A673 (cell line): Measurements from ENCODE around the gene TGIF2. TPM values are rescaled to one million over a fixed set of nuclear protein-coding genes. Genes with fewer than 3 reads are reported as not detected.

ENCODE experiments used
- BruUV-seq: library from RNA; stranded (reverse); fragments of 400-500 nt; replicated peaks from 2 replicates; lab custom pipeline; 2021; lab: Mats Ljungman, UMichigan
- CTCF ChIA-PET: fragments of 300-600 bp; sonication (Branson Sonifier 250); formaldehyde crosslinking; loops from one replicate; lab custom pipeline; 2022; ENCODE audit warnings: antibody characterized with exemption; lab: Charles Lee
- POLR2A ChIA-PET: fragments of 300-600 bp; sonication (Branson Sonifier 250); formaldehyde crosslinking; loops from one replicate; lab custom pipeline; 2022; ENCODE audit warnings: antibody characterized with exemption; ENCODE audit not compliant: low non-redundant PET; lab: Charles Lee
- DNase-seq: peaks from one replicate; pipeline ENCODE4 v3.0.0-alpha.2; 2015; ENCODE audit warnings: low spot score
- H3K27ac ChIP-seq: fragments of 200-600 bp; sonication (generic); 2 replicates; pipeline ENCODE4 v1.5.1; 2016; ENCODE audit warnings: mixed run types, low read depth, mild to moderate bottlenecking, mixed read lengths, antibody characterized with exemption, low read length; ENCODE audit not compliant: poor library complexity, severe bottlenecking
- H3K27me3 ChIP-seq: fragments of 200-600 bp; sonication (generic); replicated peaks from 2 replicates; pipeline ENCODE4 v1.6.1; 2017; ENCODE audit warnings: mixed run types, low read depth, mild to moderate bottlenecking, mixed read lengths, antibody characterized with exemption, low read length; ENCODE audit not compliant: insufficient read depth, poor library complexity
- H3K36me3 ChIP-seq: fragments of 200-600 bp; sonication (generic); 2 replicates; pipeline ENCODE4 v1.6.1; 2016; ENCODE audit warnings: mixed run types, mild to moderate bottlenecking, mixed read lengths, antibody characterized with exemption, low read length; ENCODE audit not compliant: insufficient read depth, poor library complexity, severe bottlenecking
- H3K4me1 ChIP-seq: fragments of 200-600 bp; sonication (generic); 2 replicates; pipeline ENCODE4 v1.6.1; 2017; ENCODE audit warnings: mixed run types, mild to moderate bottlenecking, mixed read lengths, antibody characterized with exemption, low read length; ENCODE audit not compliant: insufficient read depth, poor library complexity, severe bottlenecking
- H3K4me3 ChIP-seq: fragments of 200-600 bp; sonication (generic); 2 replicates; pipeline ENCODE4 v1.5.1; 2016; ENCODE audit warnings: low read depth, mixed run types, mild to moderate bottlenecking, mixed read lengths, low read length; ENCODE audit not compliant: poor library complexity, severe bottlenecking
- H3K9me3 ChIP-seq: fragments of 200-600 bp; sonication (generic); 2 replicates; pipeline ENCODE4 v1.6.1; 2016; ENCODE audit warnings: mixed run types, low read depth, mild to moderate bottlenecking, mixed read lengths, antibody characterized with exemption, low read length; ENCODE audit not compliant: poor library complexity, severe bottlenecking
- CTCF ChIP-seq: fragments of 300-800, 200-600 bp; sonication (generic); conservative IDR thresholded peaks from 2 replicates; pipeline ENCODE4 v1.5.1; 2017; ENCODE audit warnings: low read depth, mild to moderate bottlenecking, antibody characterized with exemption, low read length, moderate library complexity, mixed read lengths
- EZH2 ChIP-seq: fragments of 200-600 bp; sonication (generic); IDR thresholded peaks from 2 replicates; pipeline ENCODE4 v1.6.1; 2017; ENCODE audit warnings: borderline replicate concordance, low read depth, mild to moderate bottlenecking, mixed read lengths, antibody characterized with exemption, low read length; ENCODE audit not compliant: poor library complexity, severe bottlenecking
- intact Hi-C: fragments of 100-400 bp; cut with micrococcal nuclease; formaldehyde crosslinking; loops from one replicate; pipeline ENCODE4 v1.10.0; 2022; ENCODE audit not compliant: unreplicated experiment
- total RNA-seq: library from RNA; stranded (reverse); gene quantifications from 2 replicates; pipeline ENCODE4 v1.2.3, GENCODE V29; 2021

Gene TGIF2
- total RNA-seq, 1 experiment from 2014 or later, result 59.0 TPM

DNA sequence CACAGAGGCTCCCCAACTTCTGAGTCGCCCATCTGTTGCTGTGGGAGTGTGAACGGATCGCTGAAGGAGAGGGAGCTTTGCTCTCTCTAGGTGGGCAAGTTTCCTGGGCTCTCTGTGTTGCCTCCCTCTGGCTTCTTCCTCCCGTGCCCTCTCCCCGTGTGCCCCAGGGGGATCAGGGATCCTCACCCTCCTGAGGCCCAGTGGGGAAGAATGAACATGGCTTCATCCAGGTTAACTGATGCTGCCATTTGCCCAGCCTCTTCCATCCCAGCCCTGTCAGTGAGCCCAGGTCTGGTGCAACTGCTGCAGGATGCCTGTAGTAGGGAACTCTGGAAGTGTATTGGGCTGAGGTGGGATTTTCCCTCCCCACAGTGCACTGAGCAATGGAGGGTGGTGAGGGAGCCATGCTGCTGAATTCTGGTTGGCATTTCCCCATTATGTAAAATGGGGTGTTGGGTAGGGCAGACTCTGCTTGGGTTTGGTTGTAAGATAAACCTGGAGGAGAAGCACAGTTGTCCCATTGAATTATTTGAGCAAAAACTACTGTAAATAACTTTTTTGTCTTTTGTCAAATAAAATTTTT lies 20.0 kb downstream of the TGIF2 start:
- H3K4me3 ChIP-seq, result no peak overlapping the region
- intact Hi-C loops, result no loop called here
- no TSS peak for BruUV-seq
- no peaks in the 10 kb centered on the region for H3K27me3 ChIP-seq
- H3K27ac ChIP-seq, result no peak overlapping the region
- POLR2A ChIA-PET, result no interaction called here
- DNase-seq, result no peak
- peaks cover 6% of the 10 kb centered on the region for H3K4me1 ChIP-seq
- H3K36me3 ChIP-seq, result peaks cover 52% of the 10 kb centered on the region
- CTCF ChIA-PET, result interaction anchor here (0.6 kb wide), 1 partner anchor 1340 kb away, joined by 8 read pairs; no protein-coding TSS in a partner anchor
- no peak for TF ChIP-seq EZH2
- no peak for TF ChIP-seq CTCF
- H3K9me3 ChIP-seq, result no peaks in the 10 kb centered on the region

DNA sequence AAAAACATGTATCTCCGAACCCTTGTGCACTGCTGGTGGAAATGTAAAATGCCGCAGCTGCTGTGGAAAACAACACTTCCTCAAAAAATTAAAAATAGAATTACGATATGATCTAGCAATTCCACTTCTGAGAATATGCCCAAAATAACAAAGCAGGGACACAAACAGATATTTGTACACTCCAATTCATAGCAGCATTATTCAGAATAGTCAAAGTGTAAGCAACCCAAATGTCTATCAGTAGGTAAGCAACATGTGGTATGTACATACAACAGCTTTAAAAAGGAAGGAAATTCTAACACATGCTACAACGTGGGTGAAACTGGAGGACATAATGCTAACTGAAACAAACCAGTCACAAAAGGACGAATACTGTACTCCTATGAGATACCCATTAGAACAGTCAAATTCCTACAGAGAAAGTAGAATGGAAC lies 26.5 kb downstream of the TGIF2 start:
- Histone ChIP-seq H3K27me3 (no peaks in the 10 kb centered on the region), H3K27ac (no peak overlapping the region), H3K4me3 (no peak overlapping the region), H3K36me3 (peaks cover 2% of the 10 kb centered on the region), H3K4me1 (peaks cover 3% of the 10 kb centered on the region), H3K9me3 (no peaks in the 10 kb centered on the region)
- TF ChIP-seq CTCF, result no peak
- TF ChIP-seq EZH2, result no peak
- intact Hi-C loops, result no loop called here
- CTCF ChIA-PET, result no interaction called here
- no TSS peak for BruUV-seq
- no peak for DNase-seq
- POLR2A ChIA-PET, result interaction anchor here (0.6 kb wide), 1 partner anchor 11 kb away, joined by 3 read pairs; no protein-coding TSS in a partner anchor

DNA sequence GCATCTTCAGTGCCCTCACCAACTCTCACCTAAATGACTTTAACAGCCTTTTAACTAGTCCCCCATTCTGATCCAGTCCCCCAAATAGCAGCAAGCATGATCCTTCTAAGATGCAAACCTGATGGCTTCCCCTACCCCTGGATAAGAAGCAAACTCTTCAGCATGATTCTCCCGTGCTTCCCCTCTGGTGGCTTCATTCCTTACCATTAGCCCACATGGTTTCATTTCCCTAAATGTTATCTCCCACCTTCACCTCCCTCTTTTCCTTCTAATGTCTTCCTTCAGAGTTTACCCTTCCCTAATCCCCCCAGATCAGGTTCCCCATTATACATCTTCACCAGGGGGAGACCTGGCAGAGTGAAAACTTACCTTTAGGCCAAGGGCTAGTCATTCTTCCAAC lies 28.1 kb downstream of the TGIF2 start:
- CTCF ChIA-PET, result no interaction called here
- Histone ChIP-seq H3K36me3 (no peaks in the 10 kb centered on the region), H3K4me3 (no peak overlapping the region), H3K27me3 (no peaks in the 10 kb centered on the region), H3K4me1 (peaks cover 6% of the 10 kb centered on the region), H3K27ac (no peak overlapping the region), H3K9me3 (no peaks in the 10 kb centered on the region)
- TF ChIP-seq CTCF (no peak), EZH2 (no peak)
- intact Hi-C loops, result no loop called here
- POLR2A ChIA-PET, result interaction anchor here (0.6 kb wide), 1 partner anchor 26 kb away, joined by 3 read pairs; no protein-coding TSS in a partner anchor
- no peak for DNase-seq
- no TSS peak for BruUV-seq
